ENCODE results near the gene SHROOM3.
"Not testable (repeated sequence)": the region's sequence is repeated elsewhere in the genome, so short reads cannot be mapped to it uniquely, and the experiment has no call there.

SHROOM3 gene

DNA sequence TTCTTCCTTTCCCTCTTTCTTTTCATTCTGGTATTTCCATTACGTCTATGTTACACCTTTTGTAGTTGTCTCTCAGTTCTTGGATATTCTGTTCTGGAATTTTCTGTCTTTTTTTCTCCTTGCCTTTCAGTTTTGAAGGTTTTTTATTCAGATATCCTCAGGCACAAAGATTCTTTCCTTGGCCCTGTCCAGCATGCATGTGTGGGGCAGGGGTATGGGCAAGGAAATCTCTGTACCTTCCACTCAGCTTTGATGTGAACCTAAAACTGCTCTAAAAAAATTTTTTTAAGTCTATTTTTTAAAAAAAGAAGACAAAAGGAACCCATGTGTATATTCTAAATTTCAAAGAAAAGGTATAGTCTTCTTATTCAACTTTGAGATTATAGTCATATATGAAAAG, 282.4 kb downstream of the SHROOM3 start:
- no peak for TF ChIP-seq CTCF (IDR thresholded peaks at IDR 0.05; ENCODE audit: low read depth, low read length)
- Histone ChIP-seq H3K27me3 (no peaks in the 10 kb centered on the region), H3K9me3 (no peaks in the 10 kb centered on the region), H3K36me3 (peaks cover 7% of the 10 kb centered on the region), H3K4me3 (ENCODE audit: low read depth, low read length) (no peak overlapping the region), H3K4me1 (peaks cover 7% of the 10 kb centered on the region)
- no peak for DNase-seq

DNA sequence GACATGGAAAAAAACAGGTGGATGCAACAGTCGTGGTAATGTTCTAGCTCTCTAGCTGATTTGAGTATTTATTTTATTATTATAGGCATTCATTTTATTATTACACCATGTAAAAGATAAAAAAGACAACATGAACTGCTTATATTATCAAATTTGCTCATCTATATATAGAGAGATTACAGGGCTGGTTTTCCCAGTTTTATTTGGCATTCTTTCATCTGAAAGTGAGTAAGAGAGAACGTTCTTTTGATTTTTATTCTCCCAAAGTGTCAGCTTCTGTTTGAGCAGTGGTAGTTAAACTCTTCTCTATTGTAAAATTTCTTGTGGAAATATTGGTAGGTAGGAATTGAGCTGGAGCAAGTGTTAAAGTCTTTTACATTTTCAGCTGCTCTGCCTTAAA, 283.0 kb downstream of the SHROOM3 start:
- H3K4me1 ChIP-seq = peaks cover 7% of the 10 kb centered on the region
- no peak overlapping the region for H3K4me3 ChIP-seq (ENCODE audit: low read depth, low read length)
- peaks cover 7% of the 10 kb centered on the region for H3K36me3 ChIP-seq
- DNase-seq = no peak
- no peaks in the 10 kb centered on the region for H3K9me3 ChIP-seq
- H3K27me3 ChIP-seq = no peaks in the 10 kb centered on the region
- no peak for TF ChIP-seq CTCF (IDR thresholded peaks at IDR 0.05; ENCODE audit: low read depth, low read length)

GRCh38 chr4:76718831-76719230, 283.8 kb downstream of the SHROOM3 start:
- Histone ChIP-seq H3K4me1 (peaks cover 7% of the 10 kb centered on the region), H3K4me3 (ENCODE audit: low read depth, low read length) (no peak overlapping the region), H3K9me3 (no peaks in the 10 kb centered on the region), H3K36me3 (peaks cover 7% of the 10 kb centered on the region), H3K27me3 (no peaks in the 10 kb centered on the region)
- no peak for TF ChIP-seq CTCF (IDR thresholded peaks at IDR 0.05; ENCODE audit: low read depth, low read length)
- DNase-seq = no peak

DNA sequence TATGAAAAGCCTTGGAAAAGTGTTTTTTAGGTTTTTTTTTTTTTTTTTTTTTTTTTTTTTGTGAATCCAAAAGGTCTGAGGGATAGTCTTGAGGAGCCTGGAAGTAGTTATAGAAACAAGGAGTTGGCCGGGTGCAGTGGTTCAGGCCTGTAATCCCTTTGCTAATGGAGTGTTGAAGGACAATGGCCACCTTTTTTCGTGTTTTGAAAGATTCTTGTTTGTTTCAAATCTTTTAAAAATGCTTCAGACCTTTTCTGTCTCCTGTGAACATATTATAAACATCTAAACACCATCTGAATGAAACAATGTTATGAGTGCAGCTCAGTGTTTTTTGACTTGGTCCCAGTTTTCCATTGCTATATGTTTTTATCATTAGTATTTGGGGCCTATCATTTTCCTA, 285.1 kb downstream of the SHROOM3 start:
- no peak for DNase-seq
- H3K27me3 ChIP-seq = no peaks in the 10 kb centered on the region
- H3K4me3 ChIP-seq (ENCODE audit: low read depth, low read length) = no peak overlapping the region
- peaks cover 7% of the 10 kb centered on the region for H3K36me3 ChIP-seq
- H3K9me3 ChIP-seq = no peaks in the 10 kb centered on the region
- H3K4me1 ChIP-seq = peaks cover 10% of the 10 kb centered on the region
- TF ChIP-seq CTCF (IDR thresholded peaks at IDR 0.05; ENCODE audit: low read depth, low read length) = no peak

DNA sequence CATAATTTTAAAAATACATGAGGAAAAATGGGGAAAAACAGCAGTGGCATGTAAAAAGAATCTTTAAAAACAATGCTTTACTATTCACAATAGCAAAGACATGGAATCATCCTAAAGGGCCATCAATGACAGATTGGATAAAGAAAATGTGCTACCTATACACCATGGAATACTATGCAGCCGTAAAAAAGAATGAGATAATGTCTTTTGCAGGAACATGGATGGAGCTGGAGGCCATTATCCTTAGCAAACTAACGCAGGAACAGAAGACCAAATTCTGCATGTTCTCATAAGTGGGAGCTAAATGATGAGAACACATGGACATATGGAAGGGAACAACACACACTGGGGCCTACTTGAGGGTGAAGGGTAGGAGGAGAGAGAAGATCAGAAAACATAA, 287.1 kb downstream of the SHROOM3 start:
- H3K4me1 ChIP-seq; DNase-seq; H3K9me3 ChIP-seq; H3K4me3 ChIP-seq (ENCODE audit: low read depth, low read length); H3K36me3 ChIP-seq; H3K27me3 ChIP-seq: not testable (repeated sequence)

GRCh38 chr4:76722838-76723237, 287.8 kb downstream of the SHROOM3 start:
- H3K4me1 ChIP-seq = 0 out of 2 replicates have a peak, but pooled peaks cover 2% of the 10 kb centered on the region
- TF ChIP-seq CTCF (IDR thresholded peaks at IDR 0.05; ENCODE audit: low read depth, low read length) = no peak
- H3K9me3 ChIP-seq = no peaks in the 10 kb centered on the region
- no peaks in the 10 kb centered on the region for H3K27me3 ChIP-seq
- H3K36me3 ChIP-seq = peaks cover 3% of the 10 kb centered on the region
- DNase-seq = no peak
- no peak overlapping the region for H3K4me3 ChIP-seq (ENCODE audit: low read depth, low read length)

DNA sequence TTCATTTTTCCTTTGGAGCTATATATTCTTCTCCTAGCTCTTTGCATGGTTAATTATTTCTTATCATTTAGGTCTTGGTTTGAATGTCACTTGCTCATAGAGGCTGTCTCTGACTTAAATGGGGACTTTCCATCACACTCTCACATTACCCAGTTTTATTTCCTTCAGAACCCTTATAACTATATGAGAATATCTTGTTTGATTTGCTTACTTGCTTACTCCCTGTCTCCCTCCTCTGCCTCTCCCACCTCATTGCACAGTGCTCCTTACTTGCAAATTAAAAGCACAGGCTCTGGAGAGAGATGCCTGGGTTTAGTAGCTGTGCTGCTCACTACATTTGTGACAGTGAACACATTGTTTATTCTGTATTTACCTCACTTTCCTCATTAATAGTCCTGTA, 288.3 kb downstream of the SHROOM3 start:
- Histone ChIP-seq H3K4me3 (ENCODE audit: low read depth, low read length) (no peak overlapping the region), H3K9me3 (no peaks in the 10 kb centered on the region), H3K36me3 (peaks cover 3% of the 10 kb centered on the region), H3K4me1 (0 out of 2 replicates have a peak, but pooled peaks cover 2% of the 10 kb centered on the region), H3K27me3 (no peaks in the 10 kb centered on the region)
- TF ChIP-seq CTCF (IDR thresholded peaks at IDR 0.05; ENCODE audit: low read depth, low read length) = peak; percentile 9; the same call in 1 of the 2 replicates
- DNase-seq = no peak

Data from BE2C (cell line).